ENCODE results near the gene MTTP. TPM values are rescaled to one million over a fixed set of nuclear protein-coding genes. Genes with fewer than 3 reads are reported as not detected.

The MTTP gene
- total RNA-seq, 2 donors from 2014 or later, result 1.5 TPM; not detected in 1

- H3K27me3 ChIP-seq (replicated peaks; ENCODE audit: insufficient read depth), result no peaks in the 10 kb centered on the region
- no peak overlapping the region for H3K27ac ChIP-seq
- TF ChIP-seq CTCF (IDR thresholded peaks at IDR 0.05) (no peak), POLR2AphosphoS5 (IDR thresholded peaks at IDR 0.05) (no peak), POLR2A (IDR thresholded peaks at IDR 0.05) (no peak)
- no peak overlapping the region for H3K4me3 ChIP-seq
- 93% methylated on average over 2 of the region's 2 CpGs for WGBS
- H3K4me1 ChIP-seq (replicated peaks), result no peaks in the 10 kb centered on the region
- no peak for DNase-seq (ENCODE audit: low spot score)
- no peaks in the 10 kb centered on the region for H3K36me3 ChIP-seq
- no peaks in the 10 kb centered on the region for H3K9me3 ChIP-seq
- intact Hi-C loops (cut with DNase I), result no loop called here
Measured at GRCh38 chr4:99606716-99607115, 32.1 kb downstream of the MTTP start.

GRCh38 chr4:99608417-99608816, 33.8 kb downstream of the MTTP start:
- H3K27me3 ChIP-seq (replicated peaks; ENCODE audit: insufficient read depth), result no peaks in the 10 kb centered on the region
- intact Hi-C loops (cut with DNase I), result no loop called here
- H3K36me3 ChIP-seq, result no peaks in the 10 kb centered on the region
- WGBS, result 97% methylated on average over 5 of the region's 5 CpGs
- no peaks in the 10 kb centered on the region for H3K9me3 ChIP-seq
- no peak overlapping the region for H3K27ac ChIP-seq
- no peaks in the 10 kb centered on the region for H3K4me1 ChIP-seq (replicated peaks)
- TF ChIP-seq POLR2A (IDR thresholded peaks at IDR 0.05) (no peak), POLR2AphosphoS5 (IDR thresholded peaks at IDR 0.05) (no peak), CTCF (IDR thresholded peaks at IDR 0.05) (no peak)
- no peak for DNase-seq (ENCODE audit: low spot score)
- no peak overlapping the region for H3K4me3 ChIP-seq

GRCh38 chr4:99610605-99611175, 36.1 kb downstream of the MTTP start:
- DNase-seq (ENCODE audit: low spot score), result no peak
- Histone ChIP-seq H3K4me3 (no peak overlapping the region), H3K27ac (no peak overlapping the region), H3K9me3 (no peaks in the 10 kb centered on the region), H3K4me1 (replicated peaks) (no peaks in the 10 kb centered on the region), H3K27me3 (replicated peaks; ENCODE audit: insufficient read depth) (no peaks in the 10 kb centered on the region), H3K36me3 (no peaks in the 10 kb centered on the region)
- intact Hi-C loops (cut with DNase I), result no loop called here
- WGBS, result 78% methylated on average over 5 of the region's 5 CpGs
- TF ChIP-seq POLR2AphosphoS5 (IDR thresholded peaks at IDR 0.05) (no peak), POLR2A (IDR thresholded peaks at IDR 0.05) (no peak), CTCF (IDR thresholded peaks at IDR 0.05) (no peak)

- TF ChIP-seq POLR2A (IDR thresholded peaks at IDR 0.05) (no peak), CTCF (IDR thresholded peaks at IDR 0.05) (no peak), POLR2AphosphoS5 (IDR thresholded peaks at IDR 0.05) (no peak)
- Histone ChIP-seq H3K27me3 (replicated peaks; ENCODE audit: insufficient read depth) (no peaks in the 10 kb centered on the region), H3K27ac (no peak overlapping the region), H3K9me3 (no peaks in the 10 kb centered on the region), H3K4me3 (no peak overlapping the region), H3K4me1 (replicated peaks) (no peaks in the 10 kb centered on the region), H3K36me3 (no peaks in the 10 kb centered on the region)
- 70% methylated on average over 3 of the region's 3 CpGs for WGBS
- DNase-seq (ENCODE audit: low spot score), result no peak
- intact Hi-C loops (cut with DNase I), result no loop called here
Measured at GRCh38 chr4:99612281-99612680, 37.7 kb downstream of the MTTP start.

GRCh38 chr4:99612704-99613103, 38.1 kb downstream of the MTTP start:
- no peaks in the 10 kb centered on the region for H3K36me3 ChIP-seq

More at GRCh38 chr4:99612704-99613103, 38.1 kb downstream of the MTTP start:
- Histone ChIP-seq H3K4me1 (replicated peaks) (no peaks in the 10 kb centered on the region), H3K9me3 (no peaks in the 10 kb centered on the region), H3K27ac (no peak overlapping the region), H3K27me3 (replicated peaks; ENCODE audit: insufficient read depth) (no peaks in the 10 kb centered on the region), H3K4me3 (no peak overlapping the region)
- WGBS, result 63% methylated on average over 5 of the region's 5 CpGs
- intact Hi-C loops (cut with DNase I), result no loop called here
- DNase-seq (ENCODE audit: low spot score), result no peak
- no peak for TF ChIP-seq CTCF (IDR thresholded peaks at IDR 0.05)
- TF ChIP-seq POLR2AphosphoS5 (IDR thresholded peaks at IDR 0.05), result no peak
- no peak for TF ChIP-seq POLR2A (IDR thresholded peaks at IDR 0.05)
